K562 (cell line): Measurements from ENCODE around the gene ADK. TPM values are rescaled to one million over a fixed set of nuclear protein-coding genes. Genes with fewer than 3 reads are reported as not detected.

Source experiments
- FOXM1 ChIP-seq, 2 experiments: fragments of 450-650 bp in 1 of 2; sonication (generic) in 1 of 2; formaldehyde crosslinking in 1 of 2; IDR thresholded peaks; 2 replicates each; pipeline versions ENCODE4 v1.6.1 to v1.9.0; 2017 to 2022; ENCODE audit warnings: low read depth in 2 of 2, mild to moderate bottlenecking in 2 of 2, missing genetic modification reagents in 1 of 2, moderate library complexity in 1 of 2
- HCFC1 ChIP-seq: IDR thresholded peaks from 2 replicates; pipeline ENCODE4 v1.6.1; 2012; ENCODE audit warnings: low read depth, low read length, improper control_type of control experiment
- ILK ChIP-seq: fragments of 450-650 bp; IDR thresholded peaks from 2 replicates; pipeline ENCODE4 v1.6.1; 2016; ENCODE audit warnings: missing genetic modification characterization, low read depth, mild to moderate bottlenecking, missing compliant biosample characterization, moderate library complexity, borderline replicate concordance
- MEIS2 ChIP-seq: fragments of 450-650 bp; IDR thresholded peaks from 2 replicates; pipeline ENCODE4 v1.6.1; 2014; ENCODE audit warnings: mild to moderate bottlenecking; ENCODE audit not compliant: partially characterized antibody
- MYBL2 ChIP-seq, 2 experiments: fragments of 450-650 bp in 1 of 2; sonication (generic) in 1 of 2; formaldehyde crosslinking in 1 of 2; IDR thresholded peaks; 2 replicates each; pipeline versions ENCODE4 v1.6.1 to v1.8.1; 2017 to 2022; ENCODE audit warnings: borderline replicate concordance in 1 of 2, inconsistent platforms in 1 of 2, low read depth in 1 of 2, mild to moderate bottlenecking in 1 of 2, missing genetic modification reagents in 1 of 2, moderate library complexity in 1 of 2
- NFE2L1 ChIP-seq: fragments of 450-650 bp; IDR thresholded peaks from 2 replicates; pipeline ENCODE4 v1.6.1; 2016; ENCODE audit warnings: missing genetic modification characterization, low read depth, mild to moderate bottlenecking, missing compliant biosample characterization, moderate library complexity, borderline replicate concordance
- POLR2H ChIP-seq: IDR thresholded peaks from 2 replicates; pipeline ENCODE4 v1.6.1; 2016; ENCODE audit warnings: missing genetic modification characterization, low read depth, mild to moderate bottlenecking, control low read depth, missing compliant biosample characterization, moderate library complexity
- RBBP5 ChIP-seq: fragments of 200-600 bp; sonication (generic); IDR thresholded peaks from 2 replicates; pipeline ENCODE4 v1.6.1; 2012; ENCODE audit warnings: borderline replicate concordance, mild to moderate bottlenecking, low read length, control low read depth, inconsistent platforms; ENCODE audit not compliant: insufficient read depth, poor library complexity, severe bottlenecking
- TAF1 ChIP-seq: IDR thresholded peaks from 2 replicates; pipeline ENCODE4 v1.6.1; 2011; ENCODE audit warnings: mild to moderate bottlenecking, low read length, moderate library complexity; ENCODE audit not compliant: insufficient read depth, control insufficient read depth, severe bottlenecking; ENCODE audit errors: extremely low read depth
- polyA plus RNA-seq, 8 experiments: library from polyadenylated mRNA; depleted of rRNA in 4 of 8; stranded (reverse) in 5 of 8; unstranded in 3 of 8; fragments of >200 nt; fragmentation: Nextera tagmentation in 2 of 8; fragmentation: Illumina TruSeq in 1 of 8; extraction: Ambion mirVana in 2 of 8; extraction: Trizol in 1 of 8; gene quantifications; 2 replicates each; pipeline versions ENCODE4 v1.2.1 to v1.2.3, GENCODE V29; 2011 to 2014; ENCODE audit warnings: inconsistent platforms in 1 of 8, missing spikeins in 1 of 8
- total RNA-seq, 7 experiments: library from RNA; depleted of rRNA in 6 of 7; stranded (reverse); fragments of >200 nt in 6 of 7; fragmentation: Illumina TruSeq in 2 of 7; extraction: Trizol in 2 of 7; gene quantifications; 2 replicates each; pipeline versions ENCODE4 v1.2.1 to v1.2.3, GENCODE V29; 2011 to 2021; ENCODE audit warnings: low replicate concordance in 1 of 7
- TF ChIP-seq, protein P1 (sequence below): sonication (generic); formaldehyde crosslinking; IDR thresholded peaks from 2 replicates; pipeline ENCODE4 v1.9.0; 2022; ENCODE audit warnings: mild to moderate bottlenecking, missing genetic modification reagents
- TF ChIP-seq, protein P2 (sequence below), 2 experiments: fragments of 450-650 bp; IDR thresholded peaks; 2 replicates each; pipeline ENCODE4 v1.6.1; 2018; ENCODE audit warnings: mild to moderate bottlenecking in 2 of 2, low read depth in 1 of 2; ENCODE audit not compliant: partially characterized antibody in 2 of 2
- TF ChIP-seq, protein P3 (sequence below), 2 experiments: fragments of 450-650 bp; IDR thresholded peaks; 2 replicates each; pipeline ENCODE4 v1.6.1; 2016; ENCODE audit warnings: mild to moderate bottlenecking in 2 of 2, borderline replicate concordance in 1 of 2, low read depth in 1 of 2, moderate library complexity in 1 of 2

Gene ADK
- total and polyA plus RNA-seq, 9 of the 15 experiments (the other 6 are each of a cell fraction or from before 2014, with no cell fraction given) = 54.2 to 97.8 (median 73.6) TPM

DNA sequence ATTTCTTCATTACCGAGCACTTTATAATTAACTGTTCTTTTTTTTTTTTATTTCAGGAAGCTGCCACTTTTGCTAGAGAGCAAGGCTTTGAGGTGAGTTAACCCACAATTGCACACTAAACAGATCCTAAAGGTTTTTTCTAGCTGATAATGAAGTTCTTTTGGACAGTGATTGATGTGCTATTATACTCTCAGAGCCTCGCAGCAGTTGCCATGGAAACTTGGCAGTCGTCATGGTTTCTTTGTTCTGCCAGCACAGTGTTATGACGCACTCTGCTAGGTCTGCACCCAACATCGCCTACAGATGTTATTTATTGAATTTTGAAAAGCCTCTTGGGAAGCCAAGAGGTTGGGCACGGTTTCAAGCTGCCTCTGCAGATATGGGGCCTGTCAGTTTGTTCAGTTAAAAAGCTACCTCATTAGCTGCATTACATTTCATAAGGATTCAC is 438.2 kb downstream of the ADK start (continued):
- TF ChIP-seq, protein P1, sequence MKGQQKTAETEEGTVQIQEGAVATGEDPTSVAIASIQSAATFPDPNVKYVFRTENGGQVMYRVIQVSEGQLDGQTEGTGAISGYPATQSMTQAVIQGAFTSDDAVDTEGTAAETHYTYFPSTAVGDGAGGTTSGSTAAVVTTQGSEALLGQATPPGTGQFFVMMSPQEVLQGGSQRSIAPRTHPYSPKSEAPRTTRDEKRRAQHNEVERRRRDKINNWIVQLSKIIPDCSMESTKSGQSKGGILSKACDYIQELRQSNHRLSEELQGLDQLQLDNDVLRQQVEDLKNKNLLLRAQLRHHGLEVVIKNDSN (CRISPR knock-in tag) = no peak
- TF ChIP-seq ILK = no peak
- TF ChIP-seq FOXM1 (IDR thresholded peaks at IDR 0.05; ENCODE audit: low read depth) = 0 out of 2 replicates have a peak, but pooled peaks have one; percentile 52
- no peak for TF ChIP-seq FOXM1 (CRISPR knock-in tag; IDR thresholded peaks at IDR 0.05; ENCODE audit: low read depth)
- TF ChIP-seq POLR2H (tag) = no peak
- TF ChIP-seq, protein P2, sequence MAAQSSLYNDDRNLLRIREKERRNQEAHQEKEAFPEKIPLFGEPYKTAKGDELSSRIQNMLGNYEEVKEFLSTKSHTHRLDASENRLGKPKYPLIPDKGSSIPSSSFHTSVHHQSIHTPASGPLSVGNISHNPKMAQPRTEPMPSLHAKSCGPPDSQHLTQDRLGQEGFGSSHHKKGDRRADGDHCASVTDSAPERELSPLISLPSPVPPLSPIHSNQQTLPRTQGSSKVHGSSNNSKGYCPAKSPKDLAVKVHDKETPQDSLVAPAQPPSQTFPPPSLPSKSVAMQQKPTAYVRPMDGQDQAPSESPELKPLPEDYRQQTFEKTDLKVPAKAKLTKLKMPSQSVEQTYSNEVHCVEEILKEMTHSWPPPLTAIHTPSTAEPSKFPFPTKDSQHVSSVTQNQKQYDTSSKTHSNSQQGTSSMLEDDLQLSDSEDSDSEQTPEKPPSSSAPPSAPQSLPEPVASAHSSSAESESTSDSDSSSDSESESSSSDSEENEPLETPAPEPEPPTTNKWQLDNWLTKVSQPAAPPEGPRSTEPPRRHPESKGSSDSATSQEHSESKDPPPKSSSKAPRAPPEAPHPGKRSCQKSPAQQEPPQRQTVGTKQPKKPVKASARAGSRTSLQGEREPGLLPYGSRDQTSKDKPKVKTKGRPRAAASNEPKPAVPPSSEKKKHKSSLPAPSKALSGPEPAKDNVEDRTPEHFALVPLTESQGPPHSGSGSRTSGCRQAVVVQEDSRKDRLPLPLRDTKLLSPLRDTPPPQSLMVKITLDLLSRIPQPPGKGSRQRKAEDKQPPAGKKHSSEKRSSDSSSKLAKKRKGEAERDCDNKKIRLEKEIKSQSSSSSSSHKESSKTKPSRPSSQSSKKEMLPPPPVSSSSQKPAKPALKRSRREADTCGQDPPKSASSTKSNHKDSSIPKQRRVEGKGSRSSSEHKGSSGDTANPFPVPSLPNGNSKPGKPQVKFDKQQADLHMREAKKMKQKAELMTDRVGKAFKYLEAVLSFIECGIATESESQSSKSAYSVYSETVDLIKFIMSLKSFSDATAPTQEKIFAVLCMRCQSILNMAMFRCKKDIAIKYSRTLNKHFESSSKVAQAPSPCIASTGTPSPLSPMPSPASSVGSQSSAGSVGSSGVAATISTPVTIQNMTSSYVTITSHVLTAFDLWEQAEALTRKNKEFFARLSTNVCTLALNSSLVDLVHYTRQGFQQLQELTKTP (IDR thresholded peaks at IDR 0.05; ENCODE audit: low read depth in 1 of 2, partially characterized antibody in 2 of 2) = no peak
- TF ChIP-seq, protein P3, sequence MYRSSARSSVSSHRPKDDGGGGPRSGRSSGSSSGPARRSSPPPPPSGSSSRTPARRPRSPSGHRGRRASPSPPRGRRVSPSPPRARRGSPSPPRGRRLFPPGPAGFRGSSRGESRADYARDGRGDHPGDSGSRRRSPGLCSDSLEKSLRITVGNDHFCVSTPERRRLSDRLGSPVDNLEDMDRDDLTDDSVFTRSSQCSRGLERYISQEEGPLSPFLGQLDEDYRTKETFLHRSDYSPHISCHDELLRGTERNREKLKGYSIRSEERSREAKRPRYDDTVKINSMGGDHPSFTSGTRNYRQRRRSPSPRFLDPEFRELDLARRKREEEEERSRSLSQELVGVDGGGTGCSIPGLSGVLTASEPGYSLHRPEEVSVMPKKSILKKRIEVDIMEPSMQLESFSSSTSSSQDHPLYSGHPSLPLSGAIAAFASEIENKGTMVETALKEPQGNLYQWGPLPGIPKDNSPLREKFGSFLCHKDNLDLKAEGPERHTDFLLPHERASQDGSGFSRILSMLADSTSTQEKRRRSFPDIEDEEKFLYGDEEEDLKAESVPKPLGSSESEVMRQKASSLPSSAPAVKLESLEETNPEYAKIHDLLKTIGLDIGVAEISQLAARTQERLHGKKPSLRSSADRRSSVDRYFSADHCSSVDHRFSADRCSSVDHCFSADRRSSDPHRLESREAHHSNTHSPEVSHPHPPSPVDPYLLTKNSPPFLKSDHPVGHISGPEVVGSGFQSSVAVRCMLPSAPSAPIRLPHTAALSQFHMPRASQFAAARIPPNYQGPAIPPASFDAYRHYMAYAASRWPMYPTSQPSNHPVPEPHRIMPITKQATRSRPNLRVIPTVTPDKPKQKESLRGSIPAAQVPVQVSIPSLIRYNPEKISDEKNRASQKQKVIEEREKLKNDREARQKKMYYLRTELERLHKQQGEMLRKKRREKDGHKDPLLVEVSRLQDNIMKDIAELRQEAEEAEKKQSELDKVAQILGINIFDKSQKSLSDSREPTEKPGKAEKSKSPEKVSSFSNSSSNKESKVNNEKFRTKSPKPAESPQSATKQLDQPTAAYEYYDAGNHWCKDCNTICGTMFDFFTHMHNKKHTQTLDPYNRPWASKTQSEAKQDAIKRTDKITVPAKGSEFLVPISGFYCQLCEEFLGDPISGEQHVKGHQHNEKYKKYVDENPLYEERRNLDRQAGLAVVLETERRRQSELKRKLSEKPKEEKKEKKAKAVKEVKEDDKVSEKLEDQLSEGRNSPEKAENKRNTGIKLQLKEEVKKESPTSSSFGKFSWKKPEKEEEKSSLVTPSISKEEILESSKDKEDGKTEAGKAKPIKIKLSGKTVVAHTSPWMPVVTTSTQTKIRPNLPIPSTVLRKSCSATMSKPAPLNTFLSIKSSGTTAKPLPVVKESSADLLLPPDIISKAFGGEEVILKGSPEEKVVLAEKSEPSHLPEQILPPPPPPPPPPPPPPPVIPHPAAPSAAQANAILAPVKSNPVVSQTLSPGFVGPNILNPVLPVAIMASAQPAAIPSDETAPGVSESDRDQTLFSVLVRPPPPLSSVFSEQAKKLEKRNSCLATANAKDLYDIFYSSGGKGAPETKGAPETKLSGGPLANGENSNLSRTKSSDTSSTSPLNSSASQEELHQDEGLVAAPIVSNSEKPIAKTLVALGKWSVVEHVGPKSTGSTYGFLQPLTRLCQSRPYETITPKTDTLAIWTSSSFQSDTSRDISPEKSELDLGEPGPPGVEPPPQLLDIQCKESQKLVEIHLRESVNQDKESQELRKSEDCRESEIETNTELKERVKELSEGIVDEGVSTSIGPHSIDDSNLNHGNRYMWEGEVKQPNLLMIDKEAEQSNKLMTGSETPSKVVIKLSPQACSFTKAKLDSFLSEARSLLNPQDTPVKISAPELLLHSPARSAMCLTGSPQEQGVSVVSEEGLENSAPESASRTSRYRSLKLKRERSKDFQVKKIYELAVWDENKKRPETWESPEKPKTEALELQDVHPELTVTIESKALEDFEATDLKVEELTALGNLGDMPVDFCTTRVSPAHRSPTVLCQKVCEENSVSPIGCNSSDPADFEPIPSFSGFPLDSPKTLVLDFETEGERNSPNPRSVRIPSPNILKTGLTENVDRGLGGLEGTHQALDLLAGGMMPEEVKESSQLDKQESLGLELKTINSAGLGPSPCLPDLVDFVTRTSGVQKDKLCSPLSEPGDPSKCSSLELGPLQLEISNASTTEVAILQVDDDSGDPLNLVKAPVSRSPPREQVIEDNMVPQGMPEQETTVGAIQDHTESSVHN (IDR thresholded peaks at IDR 0.05; ENCODE audit: borderline replicate concordance in 1 of 2, low read depth in 1 of 2) = no peak
- TF ChIP-seq HCFC1 = no peak
- TF ChIP-seq TAF1 = no peak
- TF ChIP-seq NFE2L1 (tag) = 0 out of 2 replicates have a peak, but pooled peaks have one; percentile 10
- no peak for TF ChIP-seq RBBP5
- peak; percentile 97 for TF ChIP-seq MEIS2
- TF ChIP-seq MYBL2 (IDR thresholded peaks at IDR 0.05; ENCODE audit: low read depth) = peak; percentile 62
- no peak for TF ChIP-seq MYBL2 (CRISPR knock-in tag; IDR thresholded peaks at IDR 0.05; ENCODE audit: borderline replicate concordance)
